CD8-positive, alpha-beta memory T cell (primary cell): Measurements from ENCODE around the gene KCNG1. TPM values are rescaled to one million over a fixed set of nuclear protein-coding genes. Genes with fewer than 3 reads are reported as not detected.
"Not testable (repeated sequence)": the region's sequence is repeated elsewhere in the genome, so short reads cannot be mapped to it uniquely, and the experiment has no call there.

Experiments used
- CTCF ChIA-PET: fragments of 350-600 bp; sonication (Branson Sonifier 250); formaldehyde crosslinking; loops from one replicate; lab custom pipeline; 2021; ENCODE audit warnings: antibody characterized with exemption; lab: Charles Lee
- POLR2A ChIA-PET: fragments of 350-600 bp; sonication (Branson Sonifier 250); formaldehyde crosslinking; loops from one replicate; lab custom pipeline; 2021; ENCODE audit warnings: antibody characterized with exemption; lab: Charles Lee
- DNase-seq, 5 donors: peaks; one replicate each; pipeline versions ENCODE4 v3.0.0 to v3.0.0-alpha.2; 2020 to 2022; ENCODE audit warnings: mixed read lengths in 1 of 5
- H3K27ac ChIP-seq: one replicate; pipeline ENCODE4 v1.7.0; 2013; ENCODE audit warnings: low read depth, mild to moderate bottlenecking, low read length, moderate library complexity
- H3K27me3 ChIP-seq: 2 replicates; pipeline ENCODE4 v1.7.0; 2013; ENCODE audit warnings: low read length, mild to moderate bottlenecking; ENCODE audit not compliant: insufficient read depth, poor library complexity, severe bottlenecking
- H3K36me3 ChIP-seq: 2 replicates; pipeline ENCODE4 v1.7.0; 2013; ENCODE audit warnings: mild to moderate bottlenecking, low read length, moderate library complexity; ENCODE audit not compliant: insufficient read depth
- H3K4me1 ChIP-seq: 2 replicates; pipeline ENCODE4 v1.7.0; 2013; ENCODE audit warnings: mild to moderate bottlenecking, low read length, moderate library complexity; ENCODE audit not compliant: insufficient read depth
- H3K4me3 ChIP-seq: 2 replicates; pipeline ENCODE4 v1.7.0; 2013; ENCODE audit warnings: mild to moderate bottlenecking, low read length
- H3K9me3 ChIP-seq: 2 replicates; pipeline ENCODE4 v1.7.0; 2013; ENCODE audit warnings: mild to moderate bottlenecking, low read length
- H3K27ac Mint-ChIP-seq, 8 donors: one replicate each; pipeline ENCODE4 v1.8.0; 2020 to 2021; ENCODE audit warnings: mixed read lengths in 8 of 8, mild to moderate bottlenecking in 6 of 8, inconsistent platforms in 3 of 8, moderate library complexity in 3 of 8
- H3K27me3 Mint-ChIP-seq, 2 donors: one replicate each; pipeline ENCODE4 v1.8.0; 2020 to 2021; ENCODE audit warnings: mixed read lengths in 2 of 2, mild to moderate bottlenecking in 1 of 2, moderate library complexity in 1 of 2
- H3K36me3 Mint-ChIP-seq, 3 donors: one replicate each; pipeline ENCODE4 v1.8.0; 2020 to 2021; ENCODE audit warnings: mixed read lengths in 3 of 3, inconsistent platforms in 1 of 3, mild to moderate bottlenecking in 1 of 3
- H3K4me1 Mint-ChIP-seq, 3 donors: one replicate each; pipeline ENCODE4 v1.8.0; 2020 to 2021; ENCODE audit warnings: mixed read lengths in 3 of 3, inconsistent platforms in 1 of 3, mild to moderate bottlenecking in 1 of 3
- H3K4me3 Mint-ChIP-seq, 7 donors: one replicate each; pipeline ENCODE4 v1.8.0; 2020 to 2021; ENCODE audit warnings: mixed read lengths in 7 of 7, mild to moderate bottlenecking in 6 of 7, moderate library complexity in 4 of 7, inconsistent platforms in 2 of 7
- H3K9me3 Mint-ChIP-seq, 5 donors: one replicate each; pipeline ENCODE4 v1.8.0; 2020 to 2022; ENCODE audit warnings: mixed read lengths in 5 of 5, mild to moderate bottlenecking in 3 of 5, moderate library complexity in 2 of 5, inconsistent platforms in 1 of 5
- polyA plus RNA-seq: library from polyadenylated mRNA; unstranded; fragments of 300-500 nt; fragmentation: Illumina TruSeq; gene quantifications from one replicate; pipeline ENCODE4 v1.2.3, GENCODE V29; 2021
- total RNA-seq, 2 experiments: library from RNA; stranded (reverse); gene quantifications; one replicate each; pipeline ENCODE4 v1.2.3, GENCODE V29; 2021

The KCNG1 gene
- total and polyA plus RNA-seq, 3 experiments from 2014 or later: 3.4 to 4.5 TPM; not detected in 1

- Mint-ChIP-seq H3K4me3 (no peak overlapping the region), H3K36me3 (no peaks in the 10 kb centered on the region), H3K9me3 (peaks cover 0 to under 1% (median 0%) of the 10 kb centered on the region in 5 donors), H3K27me3 (peaks cover 16 to 70% of the 10 kb centered on the region in 2 donors), H3K27ac (no peak overlapping the region), H3K4me1 (peaks cover 0 to 8% (median 0%) of the 10 kb centered on the region in 3 donors)
- ChIA-PET POLR2A (no interaction called here), CTCF (no interaction called here)
- Histone ChIP-seq H3K4me3 (no peak overlapping the region), H3K27ac (no peak overlapping the region), H3K27me3 (no peaks in the 10 kb centered on the region), H3K4me1 (no peaks in the 10 kb centered on the region), H3K36me3 (no peaks in the 10 kb centered on the region), H3K9me3 (no peaks in the 10 kb centered on the region)
- DNase-seq: no peak
Measured at GRCh38 chr20:51060301-51060700, 37.4 kb upstream of the KCNG1 start.

DNA sequence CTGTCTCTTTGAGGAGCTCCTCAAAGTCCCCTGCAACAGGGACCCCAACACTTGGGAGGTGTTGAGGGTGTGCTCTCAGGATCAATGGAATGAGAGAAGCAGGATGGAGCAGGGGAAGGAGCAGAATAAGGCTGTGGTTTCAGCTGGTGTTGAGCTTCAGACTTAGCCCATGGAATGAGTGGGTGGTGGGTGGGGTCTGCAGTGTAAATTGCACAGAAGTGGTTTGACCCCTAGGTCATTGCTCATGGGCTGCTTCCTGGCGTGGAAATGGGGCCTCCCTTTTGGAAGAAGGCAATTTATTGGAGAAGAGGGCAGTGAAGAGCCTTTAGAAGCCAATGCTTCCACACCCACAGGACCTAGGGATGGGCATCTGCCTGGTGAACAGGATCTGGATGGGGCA lies 37.0 kb upstream of the KCNG1 start:
- H3K27me3 Mint-ChIP-seq: peaks cover 18 to 72% of the 10 kb centered on the region in 2 donors
- Histone ChIP-seq H3K9me3 (no peaks in the 10 kb centered on the region), H3K27me3 (no peaks in the 10 kb centered on the region), H3K36me3 (no peaks in the 10 kb centered on the region), H3K4me3 (no peak overlapping the region), H3K4me1 (no peaks in the 10 kb centered on the region), H3K27ac (no peak overlapping the region)
- POLR2A ChIA-PET: no interaction called here
- no peak overlapping the region for H3K4me3 Mint-ChIP-seq
- CTCF ChIA-PET: no interaction called here
- no peaks in the 10 kb centered on the region for H3K36me3 Mint-ChIP-seq
- DNase-seq: no peak
- H3K9me3 Mint-ChIP-seq: no peaks in the 10 kb centered on the region
- H3K27ac Mint-ChIP-seq: no peak overlapping the region
- peaks cover 0 to 8% (median 0%) of the 10 kb centered on the region in 3 donors for H3K4me1 Mint-ChIP-seq

- H3K4me1 ChIP-seq: no peaks in the 10 kb centered on the region
- H3K36me3 Mint-ChIP-seq: no peaks in the 10 kb centered on the region
- ChIA-PET CTCF (no interaction called here), POLR2A (no interaction called here)
- H3K27me3 Mint-ChIP-seq: peaks cover 21 to 75% of the 10 kb centered on the region in 2 donors
- H3K27me3 ChIP-seq: no peaks in the 10 kb centered on the region
- no peak overlapping the region for H3K27ac Mint-ChIP-seq
- no peak overlapping the region for H3K27ac ChIP-seq
- no peaks in the 10 kb centered on the region for H3K9me3 ChIP-seq
- DNase-seq: no peak
- no peaks in the 10 kb centered on the region for H3K36me3 ChIP-seq
- H3K4me3 ChIP-seq: no peak overlapping the region
- peaks cover 0 to 8% (median 0%) of the 10 kb centered on the region in 3 donors for H3K4me1 Mint-ChIP-seq
- H3K9me3 Mint-ChIP-seq: peaks cover 0 to 2% (median 0%) of the 10 kb centered on the region in 5 donors
- H3K4me3 Mint-ChIP-seq: no peak overlapping the region
Measured at GRCh38 chr20:51058017-51058416, 35.1 kb upstream of the KCNG1 start.

GRCh38 chr20:51054233-51054632 lies 31.3 kb upstream of the KCNG1 start:
- POLR2A ChIA-PET: no interaction called here
- H3K36me3 Mint-ChIP-seq: no peaks in the 10 kb centered on the region
- CTCF ChIA-PET: no interaction called here
- H3K4me3 Mint-ChIP-seq: no peak overlapping the region
- Histone ChIP-seq H3K4me1 (no peaks in the 10 kb centered on the region), H3K9me3 (no peaks in the 10 kb centered on the region), H3K27me3 (no peaks in the 10 kb centered on the region), H3K4me3 (no peak overlapping the region), H3K27ac (no peak overlapping the region), H3K36me3 (no peaks in the 10 kb centered on the region)
- H3K9me3 Mint-ChIP-seq: peaks cover 0 to 2% (median 0%) of the 10 kb centered on the region in 5 donors
- peak overlapping the region in 1 of 8 donors; percentile 18 for H3K27ac Mint-ChIP-seq
- H3K27me3 Mint-ChIP-seq: peaks cover 27 to 74% of the 10 kb centered on the region in 2 donors
- DNase-seq: no peak
- no peaks in the 10 kb centered on the region for H3K4me1 Mint-ChIP-seq

DNA sequence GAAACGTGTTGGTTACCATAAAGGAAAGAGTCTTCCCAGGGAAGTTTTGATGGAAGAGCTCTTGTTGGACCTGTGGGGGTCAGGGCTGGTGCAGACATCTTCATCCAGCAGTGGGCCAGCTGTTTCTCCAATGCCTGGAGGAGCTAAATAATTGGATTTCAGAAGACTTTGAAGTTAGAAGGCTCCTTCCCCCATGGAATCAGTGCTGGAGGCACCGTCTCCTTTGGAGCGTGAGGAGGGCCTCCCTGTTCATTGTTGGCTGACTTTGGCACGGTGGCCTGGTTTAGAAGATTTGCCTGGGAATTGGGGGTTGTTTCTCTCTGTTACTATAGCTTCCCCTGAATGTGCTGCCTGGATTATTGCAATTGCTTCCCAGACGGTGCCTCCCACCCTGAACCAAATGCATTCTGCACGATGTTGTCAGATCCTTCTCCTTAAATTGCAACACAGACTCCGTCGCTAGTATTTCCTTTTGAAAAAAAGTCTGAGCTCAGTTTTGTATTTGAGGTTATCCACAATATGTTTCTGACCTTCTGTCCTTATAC lies 27.7 kb upstream of the KCNG1 start:
- Mint-ChIP-seq H3K4me3 (no peak overlapping the region), H3K36me3 (no peaks in the 10 kb centered on the region), H3K9me3 (peaks cover 0 to 2% (median 0%) of the 10 kb centered on the region in 5 donors), H3K27me3 (peaks cover 25 to 61% of the 10 kb centered on the region in 2 donors), H3K27ac (no peak overlapping the region), H3K4me1 (no peaks in the 10 kb centered on the region)
- Histone ChIP-seq H3K4me3 (no peak overlapping the region), H3K27me3 (no peaks in the 10 kb centered on the region), H3K27ac (no peak overlapping the region), H3K4me1 (no peaks in the 10 kb centered on the region), H3K9me3 (no peaks in the 10 kb centered on the region), H3K36me3 (no peaks in the 10 kb centered on the region)
- ChIA-PET CTCF (no interaction called here), POLR2A (no interaction called here)
- no peak for DNase-seq

DNA sequence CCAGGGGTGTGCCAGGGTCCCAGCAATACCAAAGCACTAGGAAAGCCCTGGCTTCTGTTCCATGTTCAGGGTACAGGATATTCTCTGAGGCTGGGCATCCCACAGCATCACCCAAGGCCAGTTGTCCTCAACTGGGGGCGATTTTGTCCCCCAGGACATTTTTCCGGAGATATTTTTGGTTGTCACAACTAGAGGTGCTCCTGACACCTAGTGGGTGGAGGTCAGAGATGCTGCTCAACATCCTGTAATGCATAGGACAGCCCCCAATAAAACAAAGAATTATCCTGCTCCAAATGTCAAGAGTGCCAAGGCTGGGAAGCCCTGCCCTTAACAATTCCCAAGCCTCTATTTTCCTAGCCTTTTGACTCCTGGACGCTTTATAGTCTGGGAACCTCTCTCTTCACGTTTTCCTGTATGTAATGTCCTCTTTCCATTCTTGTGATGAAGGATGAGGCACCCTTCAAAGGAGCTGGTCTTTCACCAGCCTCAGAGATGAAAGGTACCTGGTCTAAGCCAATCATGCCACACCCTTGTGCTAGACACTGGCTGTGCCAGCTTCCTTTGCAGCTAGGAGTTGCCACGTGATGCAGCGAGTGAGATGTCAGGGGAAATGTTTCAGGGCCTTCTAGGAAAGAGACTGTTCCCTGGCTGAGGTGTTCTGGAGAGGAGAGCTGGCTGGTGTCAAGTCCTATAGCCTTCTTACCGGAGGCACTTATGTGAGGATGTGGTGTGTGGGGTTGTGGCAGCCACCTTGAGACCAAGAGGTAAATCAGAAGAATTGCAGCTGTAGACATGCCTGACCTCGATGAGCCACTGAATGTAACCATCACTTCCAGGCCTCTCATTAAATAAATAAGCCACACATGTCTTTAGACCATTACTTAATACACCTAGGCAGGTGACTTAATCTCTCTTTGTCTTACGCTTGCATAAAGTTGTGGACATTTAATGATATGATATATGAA lies 23.4 kb upstream of the KCNG1 start:
- H3K9me3 ChIP-seq: no peaks in the 10 kb centered on the region
- H3K4me1 ChIP-seq: no peaks in the 10 kb centered on the region
- Mint-ChIP-seq H3K36me3 (no peaks in the 10 kb centered on the region), H3K27ac (peak overlapping the region in 2 of 8 donors; percentile 16 to 55), H3K27me3 (peaks cover 17 to 38% of the 10 kb centered on the region in 2 donors), H3K4me3 (no peak overlapping the region), H3K4me1 (no peaks in the 10 kb centered on the region), H3K9me3 (peaks cover 0 to 3% (median 0%) of the 10 kb centered on the region in 5 donors)
- ChIA-PET CTCF (no interaction called here), POLR2A (no interaction called here)
- DNase-seq: no peak
- H3K4me3 ChIP-seq: no peak overlapping the region
- H3K36me3 ChIP-seq: no peaks in the 10 kb centered on the region
- no peak overlapping the region for H3K27ac ChIP-seq
- no peaks in the 10 kb centered on the region for H3K27me3 ChIP-seq

DNA sequence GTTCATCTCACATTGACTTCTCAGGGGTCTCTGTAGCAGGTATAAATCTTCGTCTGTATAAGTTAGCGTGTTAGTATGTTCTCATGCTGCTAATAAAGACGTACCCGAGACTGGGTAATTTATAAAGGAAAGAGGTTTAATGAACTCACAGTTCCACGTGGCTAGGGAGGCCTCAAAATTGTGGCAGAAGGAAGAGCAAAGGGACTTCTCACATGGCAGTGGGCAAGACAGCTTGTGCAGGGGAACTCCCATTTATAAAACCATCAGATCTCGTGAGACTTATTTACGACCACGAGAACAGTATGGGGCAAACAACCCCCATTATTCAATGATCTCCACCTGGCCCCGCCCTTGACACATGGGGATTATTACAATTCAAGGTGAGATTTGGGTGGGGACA lies 22.6 kb upstream of the KCNG1 start:
- H3K4me3 Mint-ChIP-seq, H3K27me3 ChIP-seq, POLR2A ChIA-PET, H3K9me3 ChIP-seq, DNase-seq, H3K4me1 ChIP-seq, H3K27ac Mint-ChIP-seq, H3K4me3 ChIP-seq, H3K36me3 Mint-ChIP-seq, H3K36me3 ChIP-seq, H3K27ac ChIP-seq, H3K9me3 Mint-ChIP-seq, CTCF ChIA-PET, H3K4me1 Mint-ChIP-seq: not testable (repeated sequence)
- peaks cover 10 to 31% of the 10 kb centered on the region in 2 donors for H3K27me3 Mint-ChIP-seq

DNA sequence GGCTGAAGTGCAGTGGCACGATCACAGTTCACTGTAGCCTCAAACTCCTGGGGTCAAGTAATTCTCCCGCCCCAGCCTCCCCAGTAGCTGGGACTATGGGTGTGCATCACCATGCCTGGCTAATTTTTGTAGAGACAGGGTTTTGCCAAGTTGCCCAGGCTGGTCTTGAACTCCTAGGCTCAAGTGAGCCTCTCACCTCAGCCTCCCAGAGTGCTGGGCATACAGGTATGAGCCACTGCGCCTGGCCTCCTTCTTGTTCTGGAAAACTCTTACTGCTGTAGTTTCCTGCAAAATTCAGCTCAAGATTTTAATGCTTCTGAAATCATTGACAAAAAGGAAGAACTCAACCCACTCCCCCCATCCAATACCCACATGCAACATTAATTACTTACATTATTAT lies 21.9 kb upstream of the KCNG1 start:
- H3K4me3 Mint-ChIP-seq: peak overlapping the region in 1 of 7 donors; percentile 2
- H3K9me3 Mint-ChIP-seq: peaks cover 0 to 3% (median 0%) of the 10 kb centered on the region in 5 donors
- H3K4me1 ChIP-seq: no peaks in the 10 kb centered on the region
- no peak overlapping the region for H3K4me3 ChIP-seq
- peaks cover 5 to 25% of the 10 kb centered on the region in 2 donors for H3K27me3 Mint-ChIP-seq
- no peak for DNase-seq
- H3K36me3 Mint-ChIP-seq: no peaks in the 10 kb centered on the region
- H3K9me3 ChIP-seq: no peaks in the 10 kb centered on the region
- no peaks in the 10 kb centered on the region for H3K36me3 ChIP-seq
- ChIA-PET CTCF (no interaction called here), POLR2A (no interaction called here)
- H3K4me1 Mint-ChIP-seq: no peaks in the 10 kb centered on the region
- no peak overlapping the region for H3K27ac ChIP-seq
- H3K27ac Mint-ChIP-seq: no peak overlapping the region
- no peaks in the 10 kb centered on the region for H3K27me3 ChIP-seq
